Esophagus muscularis mucosa (tissue), 4 donors: ENCODE measurements around the gene IFNA8.

Experiments used
- CTCF ChIP-seq, 3 experiments: fragments of 200-600 bp in 2 of 3; fragments of 450-650 bp in 1 of 3; sonication (generic) in 2 of 3; IDR thresholded peaks; one replicate each; pipeline ENCODE4 v1.5.1; 2017 to 2019; ENCODE audit warnings: antibody characterized with exemption in 3 of 3, mild to moderate bottlenecking in 2 of 3, moderate library complexity in 1 of 3
- EP300 ChIP-seq: sonication (generic); formaldehyde crosslinking; IDR thresholded peaks from one replicate; pipeline ENCODE4 v1.6.1; 2017; ENCODE audit warnings: antibody characterized with exemption
- POLR2A ChIP-seq: fragments of 450-650 bp; IDR thresholded peaks from one replicate; pipeline ENCODE4 v1.6.1; 2017; ENCODE audit warnings: antibody characterized with exemption, moderate library complexity, mild to moderate bottlenecking, low read depth
- POLR2AphosphoS5 ChIP-seq, 2 donors: sonication (generic); formaldehyde crosslinking; IDR thresholded peaks; one replicate each; pipeline ENCODE4 v1.6.1; 2017; ENCODE audit warnings: antibody characterized with exemption in 2 of 2

DNA sequence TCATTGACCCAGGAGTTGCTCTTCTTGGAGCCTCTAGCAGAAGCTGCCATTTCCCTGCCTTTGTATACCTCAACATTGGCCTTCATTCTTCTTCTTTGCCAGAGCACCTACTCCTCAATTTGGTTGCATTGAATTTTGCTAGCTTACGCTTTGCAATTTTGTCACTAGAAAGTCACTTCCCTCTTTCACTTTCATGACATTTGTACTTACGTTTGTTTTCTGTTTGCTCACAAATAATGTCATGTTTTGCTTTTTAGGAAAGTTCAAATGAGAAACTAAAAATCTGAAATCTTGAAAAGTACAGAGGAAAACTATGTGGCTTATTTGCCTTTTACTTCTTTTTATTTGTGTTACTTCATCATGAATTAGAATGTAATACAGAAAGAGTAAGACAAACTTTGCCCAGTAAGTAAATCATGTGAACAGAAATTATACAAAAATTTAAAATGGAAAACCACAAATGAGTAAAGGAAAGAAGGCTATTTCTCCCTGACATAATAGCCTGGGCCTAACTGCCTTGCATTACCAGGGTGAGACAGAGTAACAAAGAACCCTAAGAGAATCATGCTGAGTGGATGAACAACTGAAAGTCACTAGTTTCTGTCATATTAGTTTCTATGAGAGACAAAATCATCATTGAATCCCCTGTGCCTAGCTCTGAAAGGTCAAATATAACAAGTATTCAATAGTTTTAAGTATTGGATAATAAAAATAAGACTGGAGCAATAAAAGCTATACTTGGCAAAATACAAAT, 23.9 kb downstream of the IFNA8 start:
- TF ChIP-seq CTCF (IDR thresholded peaks at IDR 0.05) (no peak), POLR2A (no peak), EP300 (no peak), POLR2AphosphoS5 (IDR thresholded peaks at IDR 0.05) (no peak)
